Measurements from ENCODE around the gene PSMD8.
"Not testable (repeated sequence)": the region's sequence is repeated elsewhere in the genome, so short reads cannot be mapped to it uniquely, and the experiment has no call there.

PSMD8 gene

DNA sequence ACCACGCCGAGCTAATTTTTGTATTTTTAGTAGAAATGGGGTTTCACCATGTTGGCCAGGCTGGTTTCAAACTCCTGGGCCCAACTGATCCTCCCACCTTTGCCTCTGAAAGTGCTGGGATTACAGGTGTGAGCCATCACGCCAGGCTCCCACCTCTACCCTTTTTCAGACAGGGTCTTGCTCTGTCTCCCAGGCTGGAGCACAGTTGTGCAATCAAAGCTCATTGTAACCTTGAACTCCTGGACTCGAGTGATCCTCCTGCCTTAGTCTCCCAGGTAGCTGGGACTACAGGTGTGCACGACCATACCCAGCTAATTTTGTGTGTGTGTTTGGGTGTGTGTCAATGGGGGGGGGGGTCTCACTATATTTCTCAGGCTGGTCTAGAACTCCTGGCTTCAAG is 49.9 kb downstream of the PSMD8 start:
- DNase-seq (ENCODE audit: low read depth): no peak
- no peak overlapping the region for H3K4me3 ChIP-seq (ENCODE audit: low read depth, low read length)
- no peak for TF ChIP-seq MYC (IDR thresholded peaks at IDR 0.05; ENCODE audit: low read depth, low read length)
- no peak for TF ChIP-seq MAX (IDR thresholded peaks at IDR 0.05; ENCODE audit: low read depth, low read length)
- no peak for TF ChIP-seq POLR2A (IDR thresholded peaks at IDR 0.05; ENCODE audit: extremely low read depth, insufficient read length)
- TF ChIP-seq CTCF (IDR thresholded peaks at IDR 0.05; ENCODE audit: low read depth, low read length): no peak

- H3K4me3 ChIP-seq (ENCODE audit: low read depth, low read length): no peak overlapping the region
- no peak for TF ChIP-seq MYC (IDR thresholded peaks at IDR 0.05; ENCODE audit: low read depth, low read length)
- no peak for TF ChIP-seq MAX (IDR thresholded peaks at IDR 0.05; ENCODE audit: low read depth, low read length)
- TF ChIP-seq POLR2A (IDR thresholded peaks at IDR 0.05; ENCODE audit: extremely low read depth, insufficient read length): no peak
- TF ChIP-seq CTCF (IDR thresholded peaks at IDR 0.05; ENCODE audit: low read depth, low read length): no peak
- DNase-seq (ENCODE audit: low read depth): peak; percentile 14
Observed at GRCh38 chr19:38425222-38425809, 50.9 kb downstream of the PSMD8 start.

GRCh38 chr19:38425810-38426466 is 51.6 kb downstream of the PSMD8 start, which contains the start of gene RASGRP4:
Gene RASGRP4, minus strand, starts transcription at chr19:38426219. Its CDS starts 128 bp downstream, at chr19:38426091.
- DNase-seq (ENCODE audit: low read depth): peak; percentile 93
- TF ChIP-seq CTCF (IDR thresholded peaks at IDR 0.05; ENCODE audit: low read depth, low read length) (no peak), POLR2A (IDR thresholded peaks at IDR 0.05; ENCODE audit: extremely low read depth, insufficient read length) (no peak), MYC (IDR thresholded peaks at IDR 0.05; ENCODE audit: low read depth, low read length) (no peak), MAX (IDR thresholded peaks at IDR 0.05; ENCODE audit: low read depth, low read length) (no peak)
- H3K4me3 ChIP-seq (ENCODE audit: low read depth, low read length): no peak within 1 kb of the TSS

GRCh38 chr19:38427035-38427677 is 52.8 kb downstream of the PSMD8 start:
- DNase-seq (ENCODE audit: low read depth); H3K4me3 ChIP-seq (ENCODE audit: low read depth, low read length): not testable (repeated sequence)

GRCh38 chr19:38429055-38429810 is 54.9 kb downstream of the PSMD8 start:
- no peak overlapping the region for H3K4me3 ChIP-seq (ENCODE audit: low read depth, low read length)
- TF ChIP-seq CTCF (IDR thresholded peaks at IDR 0.05; ENCODE audit: low read depth, low read length): no peak
- no peak for DNase-seq (ENCODE audit: low read depth)

GRCh38 chr19:38429811-38430156 is 55.4 kb downstream of the PSMD8 start:
- DNase-seq (ENCODE audit: low read depth): no peak
- TF ChIP-seq CTCF (IDR thresholded peaks at IDR 0.05; ENCODE audit: low read depth, low read length) (no peak), POLR2A (IDR thresholded peaks at IDR 0.05; ENCODE audit: extremely low read depth, insufficient read length) (no peak), MAX (IDR thresholded peaks at IDR 0.05; ENCODE audit: low read depth, low read length) (no peak), MYC (IDR thresholded peaks at IDR 0.05; ENCODE audit: low read depth, low read length) (no peak)
- H3K4me3 ChIP-seq (ENCODE audit: low read depth, low read length): no peak overlapping the region

Data from NB4 (cell line).